Measurements from ENCODE around the gene NKD2. TPM values are rescaled to one million over a fixed set of nuclear protein-coding genes. Genes with fewer than 3 reads are reported as not detected.
"Not testable (repeated sequence)": the region's sequence is repeated elsewhere in the genome, so short reads cannot be mapped to it uniquely, and the experiment has no call there.

The NKD2 gene
- total RNA-seq, 1 donor from 2014 or later: 20.6 TPM

DNA sequence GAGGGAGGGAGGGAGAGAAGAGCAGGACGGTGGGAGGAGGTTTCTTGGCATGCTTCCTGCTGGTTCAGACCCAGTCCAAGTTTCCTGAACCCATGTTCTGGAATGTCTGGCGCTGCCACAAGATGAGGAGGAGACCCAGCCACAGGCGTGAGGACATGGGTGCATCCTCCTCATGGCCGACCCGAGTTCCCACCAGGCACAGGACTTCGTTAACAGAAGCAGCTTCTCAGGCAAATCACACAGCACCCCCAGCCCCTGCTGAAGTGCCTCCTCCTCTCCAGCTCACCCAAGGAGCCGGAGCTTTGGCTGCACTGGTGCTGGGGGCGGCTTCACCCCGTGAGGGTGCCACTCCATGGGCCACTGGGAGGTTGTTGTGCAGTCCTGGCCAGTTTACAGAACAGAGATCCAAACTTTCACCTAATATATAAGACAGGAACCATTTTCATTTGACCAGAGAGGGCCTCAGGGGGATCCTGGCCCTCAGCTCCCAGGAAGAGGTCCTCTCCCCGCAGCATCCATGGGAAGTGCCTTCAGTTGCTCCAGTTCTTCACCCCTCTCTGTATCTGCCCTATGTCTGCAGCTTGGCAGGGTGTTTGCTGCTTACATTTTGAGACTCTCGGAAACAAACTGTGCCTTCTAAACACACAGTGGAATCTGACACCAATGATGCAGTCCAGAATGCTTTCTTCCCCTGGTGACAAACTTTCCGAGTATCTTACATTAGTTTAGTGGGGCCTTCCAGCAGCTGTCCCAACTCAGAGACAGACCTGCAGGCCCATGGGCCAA, 10.2 kb upstream of the NKD2 start:
- H3K36me3 Mint-ChIP-seq (ENCODE audit: low read depth): no peaks in the 10 kb centered on the region
- peak overlapping the region; percentile 75 for H3K27ac Mint-ChIP-seq (ENCODE audit: unreplicated experiment)
- H3K27me3 Mint-ChIP-seq (ENCODE audit: low read depth): no peaks in the 10 kb centered on the region
- DNase-seq (ENCODE audit: low read depth, low spot score): no peak
- H3K4me3 Mint-ChIP-seq: no peak overlapping the region
- no peak for TF ChIP-seq CTCF (conservative IDR thresholded peaks at IDR 0.05)
- peaks cover 22% of the 10 kb centered on the region for H3K4me1 Mint-ChIP-seq
- H3K9me3 Mint-ChIP-seq: no peaks in the 10 kb centered on the region

- Mint-ChIP-seq H3K4me1 (peaks cover 24% of the 10 kb centered on the region), H3K27ac (ENCODE audit: unreplicated experiment) (no peak overlapping the region), H3K27me3 (ENCODE audit: low read depth) (no peaks in the 10 kb centered on the region), H3K9me3 (no peaks in the 10 kb centered on the region), H3K4me3 (no peak overlapping the region), H3K36me3 (ENCODE audit: low read depth) (no peaks in the 10 kb centered on the region)
- TF ChIP-seq CTCF (conservative IDR thresholded peaks at IDR 0.05): no peak
- no peak for DNase-seq (ENCODE audit: low read depth, low spot score)
Measured at GRCh38 chr5:999032-999501, 9.5 kb upstream of the NKD2 start.

DNA sequence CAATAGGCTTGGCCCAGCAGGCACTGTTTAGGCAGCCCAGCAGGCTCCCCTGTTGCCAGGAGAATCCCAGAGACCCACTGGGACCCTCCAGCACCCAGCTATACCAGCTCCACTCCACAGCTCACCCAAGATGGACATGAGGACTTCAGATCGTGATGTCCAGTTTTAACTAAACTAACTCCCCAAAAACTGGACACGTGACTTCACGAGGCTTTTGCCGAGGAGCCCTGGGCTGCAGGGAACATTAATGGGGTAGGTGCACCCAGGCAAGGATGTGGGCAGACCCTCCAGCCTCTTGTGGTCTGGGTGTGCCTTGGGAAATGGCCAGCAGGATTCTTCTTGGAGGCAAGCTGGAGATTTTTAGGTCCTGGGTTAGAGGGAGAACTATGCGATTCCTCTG, 8.9 kb upstream of the NKD2 start:
- Mint-ChIP-seq H3K27ac (ENCODE audit: unreplicated experiment) (peak overlapping the region; percentile 27), H3K27me3 (ENCODE audit: low read depth) (no peaks in the 10 kb centered on the region), H3K36me3 (ENCODE audit: low read depth) (no peaks in the 10 kb centered on the region), H3K4me1 (peaks cover 25% of the 10 kb centered on the region), H3K4me3 (peak overlapping the region; percentile 19), H3K9me3 (no peaks in the 10 kb centered on the region)
- no peak for TF ChIP-seq CTCF (conservative IDR thresholded peaks at IDR 0.05)
- DNase-seq (ENCODE audit: low read depth, low spot score): no peak

DNA sequence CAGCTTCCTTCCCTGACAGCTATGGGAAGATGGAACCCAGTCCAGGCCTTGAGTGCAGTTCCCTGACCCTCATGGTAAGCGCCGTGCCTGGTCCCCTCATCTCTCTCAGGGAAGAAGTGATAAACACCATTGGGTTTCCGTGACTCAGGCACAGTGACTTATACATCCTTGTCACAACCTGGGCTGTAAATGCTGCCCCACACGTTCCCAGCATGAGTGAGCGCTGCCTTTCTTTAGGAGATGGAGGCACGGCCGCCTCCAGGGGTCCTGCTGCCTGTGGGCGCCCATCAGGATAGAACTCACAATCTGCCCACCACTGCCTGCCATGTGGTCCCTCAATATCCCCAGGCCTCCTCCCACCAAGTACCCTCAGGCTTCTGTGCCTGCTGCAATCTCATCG, 8.3 kb upstream of the NKD2 start:
- Mint-ChIP-seq H3K27ac (ENCODE audit: unreplicated experiment) (no peak overlapping the region), H3K36me3 (ENCODE audit: low read depth) (no peaks in the 10 kb centered on the region), H3K27me3 (ENCODE audit: low read depth) (peaks cover under 1% of the 10 kb centered on the region), H3K4me1 (peaks cover 25% of the 10 kb centered on the region), H3K9me3 (no peaks in the 10 kb centered on the region), H3K4me3 (peak overlapping the region; percentile 41)
- TF ChIP-seq CTCF (conservative IDR thresholded peaks at IDR 0.05): no peak
- DNase-seq (ENCODE audit: low read depth, low spot score): no peak

GRCh38 chr5:1000831-1001230, 7.8 kb upstream of the NKD2 start:
- not testable (repeated sequence) for H3K27ac Mint-ChIP-seq (ENCODE audit: unreplicated experiment); H3K9me3 Mint-ChIP-seq; H3K36me3 Mint-ChIP-seq (ENCODE audit: low read depth); H3K27me3 Mint-ChIP-seq (ENCODE audit: low read depth); DNase-seq (ENCODE audit: low read depth, low spot score); H3K4me3 Mint-ChIP-seq
- H3K4me1 Mint-ChIP-seq: peaks cover 27% of the 10 kb centered on the region
